ENCODE data around the gene NPR3. TPM values are rescaled to one million over a fixed set of nuclear protein-coding genes. Genes with fewer than 3 reads are reported as not detected.

Gene NPR3
- total and polyA plus RNA-seq, 2 of the 8 experiments (the other 6 are each of a cell fraction or from before 2014, with no cell fraction given): not detected

GRCh38 chr5:32714836-32715235 lies 3.7 kb downstream of the NPR3 start:
- Histone ChIP-seq H2BK120ac (replicated peaks; ENCODE audit: low read depth, low read length) (no peak overlapping the region), H4K91ac (replicated peaks; ENCODE audit: insufficient read length, low read length) (no peak overlapping the region), H3K79me1 (ENCODE audit: low read depth, low read length) (no peaks in the 10 kb centered on the region), H3K9me3 (ENCODE audit: insufficient read depth in 2 of 2, low read depth in 1 of 2, low read length in 1 of 2) (no peaks in the 10 kb centered on the region), H2AFZ (ENCODE audit: low read length) (no peak overlapping the region), H2AK5ac (ENCODE audit: low read depth, low read length) (no peak overlapping the region), H3K23me2 (ENCODE audit: low read depth, low read length) (peaks cover 23% of the 10 kb centered on the region), H4K5ac (ENCODE audit: insufficient read length, low read depth, low read length) (no peak overlapping the region), H4K20me1 (replicated peaks in 1 of 2; ENCODE audit: control insufficient read depth in 1 of 2, insufficient read depth in 2 of 2, low read length in 2 of 2) (peaks cover 4 to 12% of the 10 kb centered on the region in 2 experiments), H3K36me3 (ENCODE audit: control insufficient read depth in 2 of 4, insufficient read depth in 4 of 4, low read length in 3 of 4) (peaks cover 0 to 5% (median 0%) of the 10 kb centered on the region in 4 experiments; a peak in 1 of 8 replicates), H3K4me3 (ENCODE audit: extremely low read depth in 1 of 4, insufficient read depth in 2 of 4, low read depth in 3 of 4, low read length in 4 of 4) (no peak overlapping the region), H3K23ac (ENCODE audit: insufficient read length) (no peak overlapping the region), H3K4ac (replicated peaks; ENCODE audit: insufficient read length, low read depth, low read length) (no peak overlapping the region), H2BK15ac (ENCODE audit: low read length) (no peak overlapping the region), H2BK20ac (ENCODE audit: low read length) (no peak overlapping the region), H3K18ac (ENCODE audit: extremely low read depth, low read length) (no peak overlapping the region), H2BK5ac (ENCODE audit: low read depth, low read length) (no peak overlapping the region), H3K79me2 (ENCODE audit: control insufficient read depth in 1 of 2, insufficient read depth in 2 of 2, low read length in 2 of 2) (no peaks in the 10 kb centered on the region), H3K9ac (replicated peaks in 1 of 4; ENCODE audit: extremely low read depth in 1 of 4, low read depth in 3 of 4, low read length in 3 of 4) (no peak overlapping the region), H3K27me3 (replicated peaks in 1 of 4; ENCODE audit: control insufficient read depth in 3 of 4, extremely low read depth in 1 of 4, insufficient read depth in 3 of 4, low read length in 3 of 4) (peaks cover 46 to 59% (median 55%) of the 10 kb centered on the region in 4 experiments), H3K14ac (ENCODE audit: insufficient read length) (no peak overlapping the region), H4K8ac (ENCODE audit: extremely low read depth, insufficient read depth, low read length) (no peak overlapping the region), H3K4me1 (replicated peaks in 1 of 4; ENCODE audit: control insufficient read depth in 3 of 4, insufficient read depth in 4 of 4, low read length in 3 of 4) (peaks cover 0 to 25% (median 10%) of the 10 kb centered on the region in 4 experiments; a peak in 5 of 7 replicates), H3K27ac (ENCODE audit: low read depth, low read length) (no peak overlapping the region), H3K56ac (replicated peaks; ENCODE audit: insufficient read length, low read depth, low read length) (no peak overlapping the region), H3K4me2 (ENCODE audit: insufficient read depth in 1 of 2, low read depth in 2 of 2, low read length in 2 of 2) (no peak overlapping the region; a peak in 1 of 4 replicates), H2BK12ac (ENCODE audit: low read depth, low read length) (no peak overlapping the region)
- no peak for TF ChIP-seq POU5F1 (IDR thresholded peaks at IDR 0.05; ENCODE audit: low read depth, low read length)
- no peak for TF ChIP-seq TEAD4 (IDR thresholded peaks at IDR 0.05; ENCODE audit: low read depth, low read length)
- no peak for TF ChIP-seq TCF12 (IDR thresholded peaks at IDR 0.05; ENCODE audit: low read depth, low read length)
- no peak for TF ChIP-seq E2F6 (IDR thresholded peaks at IDR 0.05)
- no peak for TF ChIP-seq SIX5 (IDR thresholded peaks at IDR 0.05; ENCODE audit: low read depth, low read length)
- TF ChIP-seq EP300 (IDR thresholded peaks at IDR 0.05; ENCODE audit: borderline replicate concordance in 1 of 2, low read depth in 2 of 2, low read length in 2 of 2): no peak
- TF ChIP-seq RBBP5 (IDR thresholded peaks at IDR 0.05; ENCODE audit: borderline replicate concordance, low read depth, low read length): no peak
- TF ChIP-seq CEBPB (IDR thresholded peaks at IDR 0.05; ENCODE audit: low read depth, low read length): no peak
- no peak for TF ChIP-seq SAP30 (IDR thresholded peaks at IDR 0.05; ENCODE audit: insufficient read depth, insufficient replicate concordance, low read length)
- TF ChIP-seq POLR2A (IDR thresholded peaks at IDR 0.05; ENCODE audit: control extremely low read depth in 1 of 2, low read depth in 2 of 2, low read length in 2 of 2): no peak
- WGBS, 2 experiments (ENCODE audit: extremely low coverage in 1 of 2, insufficient coverage in 1 of 2, insufficient read length in 1 of 2, insufficient replicate concordance in 2 of 2, low coverage in 1 of 2, low lambda C conversion rate in 2 of 2, missing lambda C conversion rate in 1 of 2): 71% methylated on average over 4 of the region's 4 CpGs; no CpG with 5 or more reads in 1 of the 2 experiments
- CTCF ChIA-PET (ENCODE audit: partially characterized antibody): interaction anchor here (0.7 kb wide), 1 partner anchor 9 kb away, joined by 3 read pairs; no protein-coding TSS in a partner anchor
- FAIRE-seq (no peak), DNase-seq (ENCODE audit: low read depth in 1 of 2, low spot score in 2 of 2) (no peak)
- POLR2A ChIA-PET (ENCODE audit: partially characterized antibody): interaction anchor here (0.9 kb wide), 1 partner anchor 10 kb away, joined by 4 read pairs; no protein-coding TSS in a partner anchor

Data from H1 (cell line).